ENCODE measurements around the gene CD74.

Gene CD74

GRCh38 chr5:150397782-150398721, 14.7 kb downstream of the CD74 start:
- Mint-ChIP-seq H3K27ac (no peak overlapping the region), H3K9me3 (ENCODE audit: low read depth) (no peaks in the 10 kb centered on the region), H3K4me3 (no peak overlapping the region), H3K36me3 (no peaks in the 10 kb centered on the region), H3K4me1 (ENCODE audit: low read depth) (no peaks in the 10 kb centered on the region), H3K27me3 (no peaks in the 10 kb centered on the region)

- Mint-ChIP-seq H3K27ac (no peak overlapping the region), H3K9me3 (ENCODE audit: low read depth) (no peaks in the 10 kb centered on the region), H3K4me3 (no peak overlapping the region), H3K36me3 (no peaks in the 10 kb centered on the region), H3K27me3 (no peaks in the 10 kb centered on the region), H3K4me1 (ENCODE audit: low read depth) (no peaks in the 10 kb centered on the region)
These were observed 15.4 kb downstream of the CD74 start for GRCh38 chr5:150397146-150397781.

- H3K9me3 Mint-ChIP-seq (ENCODE audit: low read depth) = no peaks in the 10 kb centered on the region
- no peaks in the 10 kb centered on the region for H3K27me3 Mint-ChIP-seq
- no peaks in the 10 kb centered on the region for H3K36me3 Mint-ChIP-seq
- H3K4me3 Mint-ChIP-seq = no peak overlapping the region
- no peaks in the 10 kb centered on the region for H3K4me1 Mint-ChIP-seq (ENCODE audit: low read depth)
- peak overlapping the region; percentile 73 for H3K27ac Mint-ChIP-seq
These were observed 16.4 kb downstream of the CD74 start for GRCh38 chr5:150396267-150396666.

GRCh38 chr5:150395688-150395975, 17.1 kb downstream of the CD74 start:
- Mint-ChIP-seq H3K27me3 (no peaks in the 10 kb centered on the region), H3K4me1 (ENCODE audit: low read depth) (no peaks in the 10 kb centered on the region), H3K27ac (no peak overlapping the region), H3K9me3 (ENCODE audit: low read depth) (no peaks in the 10 kb centered on the region), H3K36me3 (no peaks in the 10 kb centered on the region), H3K4me3 (no peak overlapping the region)

GRCh38 chr5:150394912-150395687, 17.6 kb downstream of the CD74 start:
- Mint-ChIP-seq H3K4me1 (ENCODE audit: low read depth) (no peaks in the 10 kb centered on the region), H3K27ac (peak overlapping the region; percentile 28), H3K27me3 (no peaks in the 10 kb centered on the region), H3K36me3 (no peaks in the 10 kb centered on the region), H3K4me3 (no peak overlapping the region), H3K9me3 (ENCODE audit: low read depth) (no peaks in the 10 kb centered on the region)

GRCh38 chr5:150394131-150394530, 18.6 kb downstream of the CD74 start:
- Mint-ChIP-seq H3K27ac (peak overlapping the region; percentile 22), H3K4me3 (no peak overlapping the region), H3K36me3 (no peaks in the 10 kb centered on the region), H3K9me3 (ENCODE audit: low read depth) (no peaks in the 10 kb centered on the region), H3K4me1 (ENCODE audit: low read depth) (no peaks in the 10 kb centered on the region), H3K27me3 (no peaks in the 10 kb centered on the region)

GRCh38 chr5:150393096-150393645, 19.5 kb downstream of the CD74 start:
- Mint-ChIP-seq H3K4me1 (ENCODE audit: low read depth) (no peaks in the 10 kb centered on the region), H3K9me3 (ENCODE audit: low read depth) (no peaks in the 10 kb centered on the region), H3K4me3 (no peak overlapping the region), H3K27me3 (no peaks in the 10 kb centered on the region), H3K27ac (no peak overlapping the region), H3K36me3 (no peaks in the 10 kb centered on the region)

- H3K27me3 Mint-ChIP-seq = no peaks in the 10 kb centered on the region
- H3K4me3 Mint-ChIP-seq = no peak overlapping the region
- H3K9me3 Mint-ChIP-seq (ENCODE audit: low read depth) = no peaks in the 10 kb centered on the region
- H3K36me3 Mint-ChIP-seq = no peaks in the 10 kb centered on the region
- no peaks in the 10 kb centered on the region for H3K4me1 Mint-ChIP-seq (ENCODE audit: low read depth)
- no peak overlapping the region for H3K27ac Mint-ChIP-seq
These were observed 20.0 kb downstream of the CD74 start for GRCh38 chr5:150392680-150393079.

GRCh38 chr5:150391986-150392385, 20.7 kb downstream of the CD74 start:
- Mint-ChIP-seq H3K4me3 (no peak overlapping the region), H3K4me1 (ENCODE audit: low read depth) (no peaks in the 10 kb centered on the region), H3K36me3 (peaks cover 2% of the 10 kb centered on the region), H3K9me3 (ENCODE audit: low read depth) (no peaks in the 10 kb centered on the region), H3K27ac (no peak overlapping the region), H3K27me3 (no peaks in the 10 kb centered on the region)

GRCh38 chr5:150391064-150391834, 21.5 kb downstream of the CD74 start:
- no peaks in the 10 kb centered on the region for H3K9me3 Mint-ChIP-seq (ENCODE audit: low read depth)
- peaks cover 2% of the 10 kb centered on the region for H3K36me3 Mint-ChIP-seq
- no peak overlapping the region for H3K27ac Mint-ChIP-seq
- no peak overlapping the region for H3K4me3 Mint-ChIP-seq
- H3K27me3 Mint-ChIP-seq = no peaks in the 10 kb centered on the region
- H3K4me1 Mint-ChIP-seq (ENCODE audit: low read depth) = no peaks in the 10 kb centered on the region

- Mint-ChIP-seq H3K4me1 (ENCODE audit: low read depth) (no peaks in the 10 kb centered on the region), H3K4me3 (no peak overlapping the region), H3K36me3 (peaks cover 2% of the 10 kb centered on the region), H3K9me3 (ENCODE audit: low read depth) (no peaks in the 10 kb centered on the region), H3K27me3 (no peaks in the 10 kb centered on the region), H3K27ac (no peak overlapping the region)
These were observed 23.0 kb downstream of the CD74 start for GRCh38 chr5:150389531-150390266.

- peaks cover 3% of the 10 kb centered on the region for H3K36me3 Mint-ChIP-seq
- H3K9me3 Mint-ChIP-seq (ENCODE audit: low read depth) = no peaks in the 10 kb centered on the region
- no peaks in the 10 kb centered on the region for H3K27me3 Mint-ChIP-seq
- no peak overlapping the region for H3K27ac Mint-ChIP-seq
- no peaks in the 10 kb centered on the region for H3K4me1 Mint-ChIP-seq (ENCODE audit: low read depth)
- H3K4me3 Mint-ChIP-seq = no peak overlapping the region
These were observed 26.5 kb downstream of the CD74 start for GRCh38 chr5:150386024-150386855.

- H3K4me1 Mint-ChIP-seq (ENCODE audit: low read depth) = no peaks in the 10 kb centered on the region
- H3K27me3 Mint-ChIP-seq = no peaks in the 10 kb centered on the region
- H3K4me3 Mint-ChIP-seq = no peak overlapping the region
- H3K27ac Mint-ChIP-seq = no peak overlapping the region
- no peaks in the 10 kb centered on the region for H3K9me3 Mint-ChIP-seq (ENCODE audit: low read depth)
- H3K36me3 Mint-ChIP-seq = peaks cover 3% of the 10 kb centered on the region
These were observed 28.0 kb downstream of the CD74 start for GRCh38 chr5:150384701-150385100.
